IMR-90 (cell line): ENCODE data around the gene ATXN1. TPM values are rescaled to one million over a fixed set of nuclear protein-coding genes. Genes with fewer than 3 reads are reported as not detected.

Experiments used
- ATAC-seq: fragments of 200-7000 bp; cut with Tn5 transposase; 2 replicates; pipeline ENCODE4 v1.9.1; 2020; ENCODE audit warnings: low read depth, mild to moderate bottlenecking, moderate library complexity
- BruUV-seq: library from RNA; stranded (reverse); fragments of 400-500 nt; replicated peaks from 2 replicates; lab custom pipeline; 2021; lab: Mats Ljungman, UMichigan
- CTCF ChIA-PET: fragments of 300-600 bp; formaldehyde crosslinking; extraction: SDS; loops from one replicate; lab custom pipeline; 2021; ENCODE audit warnings: antibody characterized with exemption; lab: Yijun Ruan, JAX
- POLR2A ChIA-PET: fragments of 300-600 bp; sonication (Branson Sonifier 250); formaldehyde crosslinking; loops from one replicate; lab custom pipeline; 2022; ENCODE audit warnings: antibody characterized with exemption; ENCODE audit not compliant: unreplicated experiment; lab: Charles Lee
- DNase-seq: peaks from one replicate; pipeline ENCODE4 v3.0.0; 2013
- H2AFZ ChIP-seq: replicated peaks from 2 replicates; pipeline ENCODE3; 2013; ENCODE audit warnings: low read length, mild to moderate bottlenecking; ENCODE audit not compliant: poor library complexity
- H2AK5ac ChIP-seq: 2 replicates; pipeline ENCODE4 v1.6.1; 2013; ENCODE audit warnings: low read depth, low read length, inconsistent platforms
- H2AK9ac ChIP-seq: replicated peaks from 2 replicates; pipeline ENCODE3; 2013; ENCODE audit warnings: mild to moderate bottlenecking, low read depth, low read length, moderate library complexity; ENCODE audit not compliant: poor library complexity
- H2BK120ac ChIP-seq: 2 replicates; pipeline ENCODE4 v1.6.1; 2013; ENCODE audit warnings: low read depth, low read length, inconsistent platforms
- H2BK15ac ChIP-seq: 3 replicates; pipeline ENCODE4 v1.6.1; 2013; ENCODE audit warnings: low read depth, low read length, inconsistent platforms
- H2BK20ac ChIP-seq: 2 replicates; pipeline ENCODE4 v1.6.1; 2013; ENCODE audit warnings: low read depth, mild to moderate bottlenecking, inconsistent platforms, low read length, moderate library complexity
- H2BK5ac ChIP-seq: 2 replicates; pipeline ENCODE4 v1.6.1; 2013; ENCODE audit warnings: mild to moderate bottlenecking, low read depth, low read length, inconsistent platforms; ENCODE audit not compliant: poor library complexity, severe bottlenecking
- H3K14ac ChIP-seq: replicated peaks from 2 replicates; pipeline ENCODE4 v1.6.1; 2013; ENCODE audit warnings: low read depth, low read length, inconsistent platforms
- H3K18ac ChIP-seq: 2 replicates; pipeline ENCODE4 v1.6.1; 2013; ENCODE audit warnings: low read depth, low read length, control low read depth
- H3K23ac ChIP-seq: 2 replicates; pipeline ENCODE4 v1.6.1; 2013; ENCODE audit warnings: low read depth, low read length, inconsistent platforms
- H3K27ac ChIP-seq: 2 replicates; pipeline ENCODE4 v1.5.1; 2013; ENCODE audit warnings: mild to moderate bottlenecking, control low read depth, low read length; ENCODE audit not compliant: insufficient read depth
- H3K27me3 ChIP-seq: 2 replicates; pipeline ENCODE4 v1.6.1; 2013; ENCODE audit warnings: low read length; ENCODE audit not compliant: control insufficient read depth, insufficient read depth
- H3K36me3 ChIP-seq: 2 replicates; pipeline ENCODE4 v1.6.1; 2013; ENCODE audit warnings: low read length, mixed read lengths; ENCODE audit not compliant: control insufficient read depth, insufficient read depth
- H3K4ac ChIP-seq: 2 replicates; pipeline ENCODE4 v1.6.1; 2013; ENCODE audit warnings: low read depth, low read length, inconsistent platforms
- H3K4me1 ChIP-seq: 2 replicates; pipeline ENCODE4 v1.6.1; 2013; ENCODE audit warnings: low read length, mixed read lengths; ENCODE audit not compliant: control insufficient read depth, insufficient read depth
- H3K4me2 ChIP-seq: 2 replicates; pipeline ENCODE4 v1.6.1; 2013; ENCODE audit warnings: low read depth, mild to moderate bottlenecking, control low read depth, low read length, moderate library complexity
- H3K4me3 ChIP-seq: 2 replicates; pipeline ENCODE4 v1.5.1; 2013; ENCODE audit warnings: low read depth, mild to moderate bottlenecking, control low read depth, low read length, moderate library complexity; ENCODE audit not compliant: insufficient read depth
- H3K56ac ChIP-seq: 2 replicates; pipeline ENCODE4 v1.6.1; 2013; ENCODE audit warnings: low read length, inconsistent platforms; ENCODE audit not compliant: insufficient read depth; ENCODE audit errors: extremely low read depth
- H3K79me1 ChIP-seq, 2 experiments: 2 replicates each; pipeline ENCODE4 v1.6.1; 2013; ENCODE audit warnings: low read length in 2 of 2, inconsistent platforms in 1 of 2, low read depth in 1 of 2
- H3K9ac ChIP-seq: 2 replicates; pipeline ENCODE4 v1.6.1; 2013; ENCODE audit warnings: low read depth, low read length, control low read depth
- H3K9me1 ChIP-seq: 2 replicates; pipeline ENCODE4 v1.6.1; 2013; ENCODE audit warnings: low read length, inconsistent platforms; ENCODE audit not compliant: insufficient read depth
- H3K9me3 ChIP-seq: 2 replicates; pipeline ENCODE4 v1.6.1; 2013; ENCODE audit warnings: low read length; ENCODE audit not compliant: control insufficient read depth, insufficient read depth
- H4K20me1 ChIP-seq: 2 replicates; pipeline ENCODE4 v1.6.1; 2013; ENCODE audit warnings: low read length, inconsistent platforms; ENCODE audit not compliant: insufficient read depth
- H4K5ac ChIP-seq: 2 replicates; pipeline ENCODE4 v1.6.1; 2013; ENCODE audit warnings: mild to moderate bottlenecking, low read depth, low read length, control low read depth
- H4K8ac ChIP-seq, 2 experiments: 2 replicates each; pipeline ENCODE4 v1.6.1; 2013; ENCODE audit warnings: low read depth in 2 of 2, low read length in 2 of 2, control low read depth in 1 of 2, inconsistent platforms in 1 of 2
- H4K91ac ChIP-seq: 2 replicates; pipeline ENCODE4 v1.6.1; 2013; ENCODE audit warnings: low read depth, low read length, inconsistent platforms; ENCODE audit not compliant: insufficient read depth
- BHLHE40 ChIP-seq: fragments of 150-350 bp; IDR thresholded peaks from 2 replicates; pipeline ENCODE4 v1.6.1; 2016; ENCODE audit warnings: mild to moderate bottlenecking, low read depth, low read length
- CEBPB ChIP-seq: IDR thresholded peaks from 2 replicates; pipeline ENCODE4 v1.6.1; 2012; ENCODE audit warnings: low read depth, low read length, improper control_type of control experiment
- CHD1 ChIP-seq: IDR thresholded peaks from 2 replicates; pipeline ENCODE4 v1.6.1; 2012; ENCODE audit warnings: low read depth, low read length, improper control_type of control experiment
- ELK1 ChIP-seq: fragments of 150-350 bp; IDR thresholded peaks from 2 replicates; pipeline ENCODE4 v1.6.1; 2016; ENCODE audit warnings: low read depth, mild to moderate bottlenecking, low read length, moderate library complexity, borderline replicate concordance
- FOS ChIP-seq: fragments of 150-350 bp; IDR thresholded peaks from 2 replicates; pipeline ENCODE4 v1.6.1; 2016; ENCODE audit warnings: low read depth, low read length
- MXI1 ChIP-seq: IDR thresholded peaks from 2 replicates; pipeline ENCODE4 v1.6.1; 2012; ENCODE audit warnings: low read depth, mild to moderate bottlenecking, low read length, moderate library complexity, borderline replicate concordance
- NFE2L2 ChIP-seq: fragments of 150-350 bp; IDR thresholded peaks from 2 replicates; pipeline ENCODE4 v1.6.1; 2016; ENCODE audit warnings: low read depth, mild to moderate bottlenecking, low read length
- RAD21 ChIP-seq: IDR thresholded peaks from 2 replicates; pipeline ENCODE4 v1.6.1; 2012; ENCODE audit warnings: low read length, improper control_type of control experiment
- WGBS, 2 experiments: methylation state at CpG; one replicate each; pipeline versions ENCODE4 v1.1.5 to v1.1.7; 2013; ENCODE audit warnings: missing lambda C conversion rate in 2 of 2; ENCODE audit not compliant: insufficient read length in 1 of 2; ENCODE audit errors: extremely low coverage in 2 of 2; 5-methylcytosine and 5-hydroxymethylcytosine counted together
- dilution Hi-C: fragments of 300-500 bp; cut with HindIII; formaldehyde crosslinking; loops from one replicate; pipeline ENCODE4 v1.14.3; 2018; ENCODE audit warnings: low sequenced_read_pairs; ENCODE audit not compliant: unreplicated experiment
- in situ Hi-C: fragments of 300-500 bp; cut with MboI; formaldehyde crosslinking; loops from 3 replicates; pipeline ENCODE4 v1.14.3; 2019; ENCODE audit warnings: low sequenced_read_pairs, inconsistent platforms, mixed read lengths
- intact Hi-C: fragments of 100-400 bp; cut with micrococcal nuclease; formaldehyde crosslinking; loops from 2 replicates; pipeline ENCODE4 v1.10.0; 2022
- polyA plus RNA-seq, 3 experiments: library from polyadenylated mRNA; depleted of rRNA; stranded (reverse); fragments of >200 nt; gene quantifications; 2 replicates each; pipeline ENCODE4 v1.2.3, GENCODE V29; 2012; ENCODE audit warnings: low replicate concordance in 1 of 3
- total RNA-seq: library from RNA; depleted of rRNA; stranded (reverse); fragments of >200 nt; gene quantifications from 2 replicates; pipeline ENCODE4 v1.2.3, GENCODE V29; 2012

The ATXN1 gene
- total and polyA plus RNA-seq, 2 of the 4 experiments (the other 2 are of a cell fraction), result 7.3 to 11.1 TPM

DNA sequence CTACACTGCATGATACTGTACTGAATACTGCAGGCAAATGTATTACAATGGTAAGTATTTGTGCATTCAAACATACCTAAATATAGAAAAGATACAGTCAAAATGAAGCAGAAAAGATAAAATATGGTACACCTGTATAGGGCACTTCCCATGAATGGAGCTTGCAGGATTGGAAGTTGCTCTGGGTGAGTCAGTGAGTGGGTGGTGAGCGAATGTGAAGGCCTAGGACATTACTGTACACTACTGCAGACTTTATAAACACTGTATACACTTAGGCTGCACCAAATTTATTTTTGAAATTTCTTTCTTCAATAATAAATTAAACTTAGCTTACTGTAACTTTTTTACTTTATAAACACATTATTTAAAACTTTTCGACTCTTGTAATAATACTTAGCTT lies 213.1 kb downstream of the ATXN1 start:
- no peak overlapping the region for H3K18ac ChIP-seq
- peaks cover 16% of the 10 kb centered on the region for H3K36me3 ChIP-seq
- H3K9ac ChIP-seq, result no peak overlapping the region
- H3K4me2 ChIP-seq, result no peak overlapping the region
- ATAC-seq (peak; percentile 71), DNase-seq (peak; percentile 74)
- no peak overlapping the region for H3K56ac ChIP-seq
- H2BK120ac ChIP-seq, result no peak overlapping the region
- H2BK5ac ChIP-seq, result no peak overlapping the region
- no peak overlapping the region for H2BK20ac ChIP-seq
- peaks cover 3% of the 10 kb centered on the region for H3K4me1 ChIP-seq
- H4K8ac ChIP-seq, result no peak overlapping the region
- no peak overlapping the region for H3K14ac ChIP-seq
- H3K27me3 ChIP-seq, result no peaks in the 10 kb centered on the region
- no peak overlapping the region for H2BK15ac ChIP-seq
- dilution Hi-C loops (no loop called here), intact Hi-C loops (no loop called here), in situ Hi-C loops (no loop called here)
- no peak overlapping the region for H2AFZ ChIP-seq
- H2AK9ac ChIP-seq, result no peak overlapping the region
- no peak overlapping the region for H3K27ac ChIP-seq
- no peak overlapping the region for H4K5ac ChIP-seq
- WGBS, 2 experiments, result no CpG with 5 or more reads among the region's 2 CpGs
- H2AK5ac ChIP-seq, result no peak overlapping the region
- no peak for TF ChIP-seq CEBPB
- TF ChIP-seq ELK1, result no peak
- TF ChIP-seq CHD1, result no peak
- peak; percentile 48; the same call in 1 of the 2 replicates for TF ChIP-seq FOS
- TF ChIP-seq MXI1, result no peak
- no peak for TF ChIP-seq RAD21
- no peak for TF ChIP-seq BHLHE40
- TF ChIP-seq NFE2L2, result no peak
- no peak overlapping the region for H3K23ac ChIP-seq
- H3K79me1 ChIP-seq, result peaks cover 7 to 17% of the 10 kb centered on the region in 2 experiments; a peak in 3 of 4 replicates
- H4K91ac ChIP-seq, result no peak overlapping the region
- ChIA-PET POLR2A (interaction anchor here (0.9 kb wide), 1 partner anchor 9 kb away, joined by 6 read pairs; no protein-coding TSS in a partner anchor), CTCF (no interaction called here)
- H3K4ac ChIP-seq, result no peak overlapping the region
- no peak overlapping the region for H3K4me3 ChIP-seq
- no peaks in the 10 kb centered on the region for H3K9me3 ChIP-seq
- peaks cover 4% of the 10 kb centered on the region; the same call in 1 of the 2 replicates for H3K9me1 ChIP-seq
- BruUV-seq, result no TSS peak
- H4K20me1 ChIP-seq, result peaks cover 4% of the 10 kb centered on the region; the same call in 1 of the 2 replicates
